ENCODE data around the gene DLGAP1. TPM values are rescaled to one million over a fixed set of nuclear protein-coding genes. Genes with fewer than 3 reads are reported as not detected.
A peak's percentile ranks its signal among the peaks of the same experiment; 100 is the strongest.

Gene DLGAP1
- total and polyA plus RNA-seq, 10 donors, result 0.11 to 6.0 (median 2.1) TPM

- H3K27me3 ChIP-seq (replicated peaks in 1 of 7), result no peaks in the 10 kb centered on the region
- peak overlapping the region in 2 of 8 donors; percentile 55 to 79 for H3K27ac ChIP-seq
- H3K4me3 ChIP-seq, result no peak overlapping the region
- H3K4me1 ChIP-seq, result peaks cover 4 to 27% (median 12%) of the 10 kb centered on the region in 6 donors
- TF ChIP-seq POLR2A (IDR thresholded peaks at IDR 0.05) (no peak), POLR2AphosphoS5 (IDR thresholded peaks at IDR 0.05) (no peak), CTCF (IDR thresholded peaks at IDR 0.05 in 8 of 11, conservative IDR thresholded peaks at IDR 0.05 in 3 of 11) (no peak)
- H3K9me3 ChIP-seq, result no peaks in the 10 kb centered on the region
- intact Hi-C loops (cut with DNase I; ENCODE audit: low total_unique reads), result no loop called here
- no peaks in the 10 kb centered on the region for H3K36me3 ChIP-seq
- no peak for DNase-seq
Measured at GRCh38 chr18:3625742-3626091, 829.4 kb downstream of the DLGAP1 start.

DNA sequence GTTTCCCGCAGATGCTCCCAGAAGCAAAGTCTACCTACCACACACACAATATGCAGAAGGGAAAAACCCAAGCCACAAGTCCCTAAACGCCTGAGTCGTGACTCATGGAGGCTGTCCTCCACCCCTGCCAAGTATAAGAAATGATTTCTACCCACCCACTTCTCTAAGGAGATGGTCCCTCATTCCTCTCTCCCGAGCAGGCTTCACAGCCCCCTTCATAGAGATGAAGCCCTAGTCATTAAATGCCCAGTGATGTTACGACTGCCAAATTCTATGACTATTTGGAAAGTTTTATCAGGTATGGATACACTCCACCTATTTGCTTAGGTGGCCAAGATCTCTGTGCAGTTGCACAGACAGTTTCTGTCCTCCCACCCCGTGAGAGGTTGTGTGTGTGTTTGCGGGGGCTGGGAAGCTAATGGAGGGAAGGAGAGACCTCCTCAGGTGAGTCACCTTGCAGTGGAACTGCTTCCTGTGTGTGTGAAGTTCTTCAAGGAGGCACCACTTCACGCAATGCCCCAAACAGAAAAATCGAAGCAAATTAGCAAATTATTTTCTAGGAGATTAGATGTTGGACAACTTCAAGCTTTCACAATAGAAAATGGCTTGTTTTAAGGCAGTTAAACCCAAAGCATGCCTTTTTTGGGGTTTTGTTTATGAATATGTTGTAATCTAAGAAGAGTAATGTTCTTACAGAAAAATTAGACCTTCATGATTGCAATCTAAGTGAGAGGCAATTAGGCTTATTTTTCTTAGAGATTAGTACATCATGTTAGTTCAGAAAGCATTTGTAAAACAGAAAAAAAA lies 830.0 kb downstream of the DLGAP1 start:
- H3K4me1 ChIP-seq, result peaks cover 4 to 27% (median 12%) of the 10 kb centered on the region in 6 donors
- DNase-seq, result no peak
- WGBS, 5 donors, result 53 to 60% (median 58%) methylated on average over 9 of the region's 9 CpGs
- intact Hi-C loops (cut with DNase I; ENCODE audit: low total_unique reads), result no loop called here
- no peaks in the 10 kb centered on the region for H3K27me3 ChIP-seq (replicated peaks in 1 of 7)
- H3K9me3 ChIP-seq, result no peaks in the 10 kb centered on the region
- peak overlapping the region in 7 of 8 donors; percentile 67 to 85 (median 77) for H3K27ac ChIP-seq
- H3K4me3 ChIP-seq, result no peak overlapping the region
- H3K36me3 ChIP-seq, result no peaks in the 10 kb centered on the region
- TF ChIP-seq POLR2AphosphoS5 (IDR thresholded peaks at IDR 0.05), result no peak
- TF ChIP-seq CTCF (IDR thresholded peaks at IDR 0.05 in 8 of 11, conservative IDR thresholded peaks at IDR 0.05 in 3 of 11), result no peak
- no peak for TF ChIP-seq POLR2A (IDR thresholded peaks at IDR 0.05)

- Histone ChIP-seq H3K36me3 (no peaks in the 10 kb centered on the region), H3K4me1 (peaks cover 4 to 27% (median 12%) of the 10 kb centered on the region in 6 donors), H3K9me3 (no peaks in the 10 kb centered on the region), H3K27ac (peak overlapping the region in 7 of 8 donors; percentile 67 to 85 (median 77)), H3K4me3 (no peak overlapping the region), H3K27me3 (replicated peaks in 1 of 7) (no peaks in the 10 kb centered on the region)
- TF ChIP-seq POLR2A (IDR thresholded peaks at IDR 0.05) (no peak), CTCF (IDR thresholded peaks at IDR 0.05 in 8 of 11, conservative IDR thresholded peaks at IDR 0.05 in 3 of 11) (no peak), POLR2AphosphoS5 (IDR thresholded peaks at IDR 0.05) (no peak)
- intact Hi-C loops (cut with DNase I; ENCODE audit: low total_unique reads), result no loop called here
- 28 to 58% (median 49%) methylated on average over 2 of the region's 2 CpGs for WGBS, 5 donors
- DNase-seq, result no peak
Measured at GRCh38 chr18:3624546-3624934, 830.6 kb downstream of the DLGAP1 start.

DNA sequence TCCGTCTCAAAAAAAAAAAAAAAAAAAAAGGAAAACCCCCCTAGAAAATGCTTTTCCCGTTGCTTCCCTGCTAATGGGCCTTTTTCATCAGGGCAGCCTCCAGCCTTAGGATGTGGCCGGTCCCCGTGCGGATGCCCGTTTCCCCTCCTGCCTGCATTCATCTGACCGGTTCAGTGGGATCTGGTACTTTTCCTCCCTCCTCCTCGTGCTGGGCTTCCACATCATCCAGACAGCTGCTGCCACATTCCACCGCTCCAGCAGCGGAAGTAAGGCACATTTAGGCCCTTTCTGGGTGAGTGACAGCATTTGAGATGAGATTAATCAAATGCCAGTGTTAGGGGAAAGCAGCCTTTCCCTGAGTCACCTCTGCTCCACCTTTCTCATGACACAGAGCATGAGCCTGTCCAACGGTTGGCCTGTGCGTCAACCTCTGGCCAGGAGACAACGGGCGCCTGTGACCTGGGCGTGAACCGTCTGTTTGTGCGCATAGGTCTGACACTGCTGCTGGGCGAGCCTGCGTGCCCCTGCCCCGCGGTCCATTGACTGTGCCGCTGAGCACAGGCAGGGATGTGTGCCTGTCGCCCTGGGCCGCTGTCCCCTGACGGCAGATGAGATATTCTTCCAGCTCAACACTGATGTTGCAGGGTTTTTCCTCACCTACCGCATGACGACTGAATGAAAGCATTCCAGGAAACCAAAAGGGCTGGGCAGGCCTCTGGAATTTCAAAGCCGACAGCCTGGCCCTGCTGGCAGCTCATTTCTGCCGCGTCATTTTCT lies 831.1 kb downstream of the DLGAP1 start:
- peaks cover 4 to 27% (median 12%) of the 10 kb centered on the region in 6 donors for H3K4me1 ChIP-seq
- H3K4me3 ChIP-seq, result no peak overlapping the region
- no peaks in the 10 kb centered on the region for H3K9me3 ChIP-seq
- no peak for DNase-seq
- WGBS, 5 donors, result 53 to 79% (median 66%) methylated on average over 27 to 30 of the region's 30 CpGs
- no peaks in the 10 kb centered on the region for H3K36me3 ChIP-seq
- H3K27me3 ChIP-seq (replicated peaks in 1 of 7), result no peaks in the 10 kb centered on the region
- intact Hi-C loops (cut with DNase I; ENCODE audit: low total_unique reads), result no loop called here
- H3K27ac ChIP-seq, result peak overlapping the region; percentile 10 to 85 (median 76)
- no peak for TF ChIP-seq CTCF (IDR thresholded peaks at IDR 0.05 in 8 of 11, conservative IDR thresholded peaks at IDR 0.05 in 3 of 11)
- peak; percentile 63 to 72 (median 63) for TF ChIP-seq POLR2AphosphoS5 (IDR thresholded peaks at IDR 0.05)

Measured in spleen (tissue), 11 donors.